MM.1S (cell line): ENCODE data around the gene GPC1.
"Not testable (repeated sequence)": the region's sequence is repeated elsewhere in the genome, so short reads cannot be mapped to it uniquely, and the experiment has no call there.

Experiments
- DNase-seq: peaks from one replicate; pipeline ENCODE4 v3.0.0-alpha.2; 2015
- H2AFZ ChIP-seq: fragments of 300-600 bp; sonication (generic); 2 replicates; pipeline ENCODE4 v1.6.0; 2016; ENCODE audit warnings: antibody characterized with exemption, low read length
- H3F3A ChIP-seq: fragments of 300-600 bp; sonication (generic); 2 replicates; pipeline ENCODE4 v1.6.1; 2016; ENCODE audit warnings: mild to moderate bottlenecking, antibody characterized with exemption, low read length, moderate library complexity, mixed read lengths; ENCODE audit not compliant: insufficient read depth
- H3K27ac ChIP-seq: fragments of 300-600 bp; sonication (generic); 2 replicates; pipeline ENCODE4 v1.5.1; 2016; ENCODE audit warnings: mild to moderate bottlenecking, low read length
- H3K27me3 ChIP-seq: fragments of 300-600 bp; sonication (generic); replicated peaks from 2 replicates; pipeline ENCODE4 v1.6.0; 2016; ENCODE audit warnings: low read length; ENCODE audit not compliant: insufficient read depth
- H3K36me3 ChIP-seq: fragments of 300-600 bp; sonication (generic); replicated peaks from 2 replicates; pipeline ENCODE4 v1.6.1; 2016; ENCODE audit warnings: mild to moderate bottlenecking, low read length, mixed read lengths; ENCODE audit not compliant: insufficient read depth
- H3K4me1 ChIP-seq: fragments of 300-600 bp; sonication (generic); 2 replicates; pipeline ENCODE4 v1.6.1; 2016; ENCODE audit warnings: low read length, mixed read lengths
- H3K4me2 ChIP-seq: fragments of 300-600 bp; sonication (generic); 2 replicates; pipeline ENCODE4 v1.6.0; 2016; ENCODE audit warnings: low read depth, low read length
- H3K4me3 ChIP-seq: fragments of 300-600 bp; sonication (generic); 2 replicates; pipeline ENCODE4 v1.5.1; 2016; ENCODE audit warnings: low read length, mixed read lengths
- H3K79me2 ChIP-seq: fragments of 300-600 bp; sonication (generic); 2 replicates; pipeline ENCODE4 v1.6.1; 2016; ENCODE audit warnings: mixed run types, low read length, mixed read lengths
- H3K9ac ChIP-seq: fragments of 300-600 bp; sonication (generic); 2 replicates; pipeline ENCODE4 v1.6.1; 2016; ENCODE audit warnings: low read length, mixed read lengths
- H3K9me2 ChIP-seq: fragments of 300-600 bp; sonication (generic); replicated peaks from 2 replicates; pipeline ENCODE4 v1.6.1; 2016; ENCODE audit warnings: mild to moderate bottlenecking, low read length, mixed read lengths; ENCODE audit not compliant: insufficient read depth
- H3K9me3 ChIP-seq: fragments of 300-600 bp; sonication (generic); replicated peaks from 2 replicates; pipeline ENCODE4 v1.6.1; 2016; ENCODE audit warnings: mild to moderate bottlenecking, low read length, mixed read lengths; ENCODE audit not compliant: insufficient read depth
- H4K20me1 ChIP-seq: fragments of 300-600 bp; sonication (generic); 2 replicates; pipeline ENCODE4 v1.6.1; 2016; ENCODE audit warnings: mild to moderate bottlenecking, low read length, moderate library complexity, mixed read lengths; ENCODE audit not compliant: insufficient read depth
- CTCF ChIP-seq: fragments of 300-600 bp; sonication (generic); IDR thresholded peaks from 2 replicates; pipeline ENCODE4 v1.5.1; 2016; ENCODE audit warnings: antibody characterized with exemption, low read length, mixed read lengths
- EZH2 ChIP-seq: fragments of 300-600 bp; sonication (generic); optimal IDR thresholded peaks from 2 replicates; pipeline ENCODE3; 2017; ENCODE audit warnings: low read depth, mild to moderate bottlenecking, antibody characterized with exemption, low read length, mixed read lengths
- EZH2phosphoT487 ChIP-seq: fragments of 300-600 bp; sonication (generic); IDR thresholded peaks from 2 replicates; pipeline ENCODE4 v1.6.1; 2018; ENCODE audit warnings: antibody characterized with exemption, low read length

GPC1 gene

GRCh38 chr2:240435457-240435947 is at the start of gene GPC1:
GPC1 (plus strand) TSS chr2:240435663; CDS start chr2:240435919, 256 bp downstream.
- H3K27me3 ChIP-seq = peaks cover 23% of the 10 kb centered on the region
- no peaks in the 10 kb centered on the region for H3K79me2 ChIP-seq
- H3K4me2 ChIP-seq = peak within 1 kb of the TSS; percentile 89
- no peaks in the 10 kb centered on the region for H3K4me1 ChIP-seq
- H3K9me3 ChIP-seq = no peaks in the 10 kb centered on the region
- H3F3A ChIP-seq = no peaks in the 10 kb centered on the region
- no peaks in the 10 kb centered on the region for H4K20me1 ChIP-seq
- peak; percentile 81 for DNase-seq
- peak within 1 kb of the TSS; percentile 50; the same call in 1 of the 2 replicates for H3K9ac ChIP-seq
- peak within 1 kb of the TSS; percentile 60 for H3K4me3 ChIP-seq
- H2AFZ ChIP-seq = peak within 1 kb of the TSS; percentile 36; the same call in 1 of the 2 replicates
- H3K27ac ChIP-seq = no peak within 1 kb of the TSS
- TF ChIP-seq CTCF (no peak), EZH2phosphoT487 (no peak), EZH2 (no peak)
- H3K36me3 ChIP-seq = no peaks in the 10 kb centered on the region
- no peaks in the 10 kb centered on the region for H3K9me2 ChIP-seq

GRCh38 chr2:240386326-240386725 is 49.1 kb upstream of the GPC1 start:
- Histone ChIP-seq H3K27ac (no peak overlapping the region), H2AFZ (no peak overlapping the region), H3K9me3 (no peaks in the 10 kb centered on the region), H3K79me2 (no peaks in the 10 kb centered on the region), H3K9ac (no peak overlapping the region), H4K20me1 (no peaks in the 10 kb centered on the region), H3K4me3 (no peak overlapping the region), H3K4me1 (no peaks in the 10 kb centered on the region), H3K4me2 (no peak overlapping the region), H3F3A (no peaks in the 10 kb centered on the region), H3K9me2 (no peaks in the 10 kb centered on the region), H3K27me3 (peaks cover 16% of the 10 kb centered on the region), H3K36me3 (no peaks in the 10 kb centered on the region)
- TF ChIP-seq EZH2phosphoT487 = no peak
- no peak for TF ChIP-seq EZH2
- no peak for TF ChIP-seq CTCF
- no peak for DNase-seq

GRCh38 chr2:240386743-240387142 is 48.7 kb upstream of the GPC1 start:
- H3K4me3 ChIP-seq, H3K27ac ChIP-seq, H4K20me1 ChIP-seq, H2AFZ ChIP-seq, H3K4me2 ChIP-seq, H3K9ac ChIP-seq, H3K79me2 ChIP-seq, DNase-seq, H3K9me3 ChIP-seq, H3F3A ChIP-seq, H3K4me1 ChIP-seq, H3K9me2 ChIP-seq, H3K36me3 ChIP-seq: not testable (repeated sequence)
- peaks cover 16% of the 10 kb centered on the region for H3K27me3 ChIP-seq

- Histone ChIP-seq H3K4me3 (no peak overlapping the region), H3K4me1 (no peaks in the 10 kb centered on the region), H3K9ac (no peak overlapping the region), H3K36me3 (no peaks in the 10 kb centered on the region), H3K4me2 (no peak overlapping the region), H2AFZ (no peak overlapping the region), H3K79me2 (no peaks in the 10 kb centered on the region), H3K9me3 (no peaks in the 10 kb centered on the region), H3F3A (no peaks in the 10 kb centered on the region), H3K27me3 (peaks cover 16% of the 10 kb centered on the region), H4K20me1 (no peaks in the 10 kb centered on the region), H3K9me2 (no peaks in the 10 kb centered on the region), H3K27ac (no peak overlapping the region)
- DNase-seq = no peak
- TF ChIP-seq EZH2phosphoT487 (no peak), CTCF (no peak), EZH2 (no peak)
Measured at GRCh38 chr2:240387325-240387668, 48.2 kb upstream of the GPC1 start.
